DND-41 (cell line): ENCODE measurements around the gene CIT.

Source experiments
- ATAC-seq: fragments of 200-7000 bp; cut with Tn5 transposase; 3 replicates; pipeline ENCODE4 v1.9.1; 2021; ENCODE audit warnings: low read depth; ENCODE audit not compliant: insufficient read depth
- DNase-seq: peaks from one replicate; pipeline ENCODE4 v3.0.0-alpha.2; 2020
- H2AFZ ChIP-seq: 2 replicates; pipeline ENCODE4 v1.6.0; 2012; ENCODE audit warnings: low read depth, low read length
- H3K27ac ChIP-seq: 2 replicates; pipeline ENCODE4 v1.5.1; 2012; ENCODE audit warnings: low read length, inconsistent platforms
- H3K27me3 ChIP-seq: fragments of 200-600 bp; sonication (generic); 2 replicates; pipeline ENCODE4 v1.6.0; 2012; ENCODE audit warnings: low read length, mild to moderate bottlenecking, inconsistent platforms; ENCODE audit not compliant: insufficient read depth, poor library complexity
- H3K36me3 ChIP-seq: 2 replicates; pipeline ENCODE4 v1.5.1; 2012; ENCODE audit warnings: low read length, inconsistent platforms; ENCODE audit not compliant: insufficient read depth
- H3K4me1 ChIP-seq: 2 replicates; pipeline ENCODE4 v1.5.1; 2012; ENCODE audit warnings: mild to moderate bottlenecking, low read length; ENCODE audit not compliant: insufficient read depth
- H3K4me2 ChIP-seq: 2 replicates; pipeline ENCODE4 v1.6.0; 2012; ENCODE audit warnings: mild to moderate bottlenecking, moderate library complexity, low read length, inconsistent platforms; ENCODE audit not compliant: insufficient read depth
- H3K4me3 ChIP-seq, 2 experiments: fragments of 200-600 bp in 1 of 2; shearing (Covaris generic) in 1 of 2; 2 replicates each; pipeline ENCODE4 v1.5.1; 2012 to 2016; ENCODE audit warnings: inconsistent platforms in 2 of 2, low read length in 2 of 2, mild to moderate bottlenecking in 2 of 2, low read depth in 1 of 2, moderate library complexity in 1 of 2
- H3K79me2 ChIP-seq: 2 replicates; pipeline ENCODE4 v1.6.0; 2012; ENCODE audit warnings: low read length, inconsistent platforms; ENCODE audit not compliant: insufficient read depth
- H3K9ac ChIP-seq: 2 replicates; pipeline ENCODE4 v1.6.0; 2012; ENCODE audit warnings: low read depth, mild to moderate bottlenecking, inconsistent platforms, low read length, moderate library complexity
- H3K9me3 ChIP-seq: 2 replicates; pipeline ENCODE4 v1.5.1; 2012; ENCODE audit warnings: low read length, moderate library complexity, mild to moderate bottlenecking, inconsistent platforms; ENCODE audit not compliant: insufficient read depth, severe bottlenecking
- H4K20me1 ChIP-seq: 2 replicates; pipeline ENCODE4 v1.6.0; 2012; ENCODE audit warnings: low read length; ENCODE audit not compliant: insufficient read depth
- CTCF ChIP-seq: IDR thresholded peaks from 2 replicates; pipeline ENCODE4 v1.5.1; 2012; ENCODE audit warnings: borderline replicate concordance, low read length, moderate library complexity, mild to moderate bottlenecking; ENCODE audit not compliant: poor library complexity, severe bottlenecking; ENCODE audit errors: extremely low read depth
- EZH2 ChIP-seq: IDR thresholded peaks from 3 replicates; pipeline ENCODE4 v1.6.1; 2012; ENCODE audit warnings: borderline replicate concordance, low read depth, mild to moderate bottlenecking, moderate library complexity, low read length, inconsistent platforms; ENCODE audit not compliant: severe bottlenecking

Gene CIT

GRCh38 chr12:119783787-119784186 is 93.3 kb downstream of the CIT start:
- Histone ChIP-seq H3K4me1 (no peaks in the 10 kb centered on the region), H3K4me2 (no peak overlapping the region), H3K36me3 (peaks cover 88% of the 10 kb centered on the region), H3K27ac (no peak overlapping the region), H4K20me1 (no peaks in the 10 kb centered on the region), H3K4me3 (no peak overlapping the region), H3K27me3 (no peaks in the 10 kb centered on the region), H2AFZ (no peak overlapping the region), H3K79me2 (0 out of 2 replicates have a peak, but pooled peaks cover 3% of the 10 kb centered on the region), H3K9me3 (no peaks in the 10 kb centered on the region), H3K9ac (no peak overlapping the region)
- TF ChIP-seq EZH2 (no peak), CTCF (no peak)
- DNase-seq (no peak), ATAC-seq (no peak; the same call in 2 of the 3 replicates)

GRCh38 chr12:119781804-119782203 is 95.3 kb downstream of the CIT start:
- no peaks in the 10 kb centered on the region for H3K4me1 ChIP-seq
- no peak overlapping the region for H2AFZ ChIP-seq
- peaks cover 91% of the 10 kb centered on the region for H3K36me3 ChIP-seq
- TF ChIP-seq CTCF (no peak), EZH2 (no peak)
- H3K79me2 ChIP-seq, result no peaks in the 10 kb centered on the region
- no peaks in the 10 kb centered on the region for H4K20me1 ChIP-seq
- no peak overlapping the region for H3K9ac ChIP-seq
- ATAC-seq, result no peak
- no peak overlapping the region for H3K4me2 ChIP-seq
- H3K27ac ChIP-seq, result no peak overlapping the region
- DNase-seq, result no peak
- H3K27me3 ChIP-seq, result no peaks in the 10 kb centered on the region
- H3K4me3 ChIP-seq, result no peak overlapping the region
- no peaks in the 10 kb centered on the region for H3K9me3 ChIP-seq

DNA sequence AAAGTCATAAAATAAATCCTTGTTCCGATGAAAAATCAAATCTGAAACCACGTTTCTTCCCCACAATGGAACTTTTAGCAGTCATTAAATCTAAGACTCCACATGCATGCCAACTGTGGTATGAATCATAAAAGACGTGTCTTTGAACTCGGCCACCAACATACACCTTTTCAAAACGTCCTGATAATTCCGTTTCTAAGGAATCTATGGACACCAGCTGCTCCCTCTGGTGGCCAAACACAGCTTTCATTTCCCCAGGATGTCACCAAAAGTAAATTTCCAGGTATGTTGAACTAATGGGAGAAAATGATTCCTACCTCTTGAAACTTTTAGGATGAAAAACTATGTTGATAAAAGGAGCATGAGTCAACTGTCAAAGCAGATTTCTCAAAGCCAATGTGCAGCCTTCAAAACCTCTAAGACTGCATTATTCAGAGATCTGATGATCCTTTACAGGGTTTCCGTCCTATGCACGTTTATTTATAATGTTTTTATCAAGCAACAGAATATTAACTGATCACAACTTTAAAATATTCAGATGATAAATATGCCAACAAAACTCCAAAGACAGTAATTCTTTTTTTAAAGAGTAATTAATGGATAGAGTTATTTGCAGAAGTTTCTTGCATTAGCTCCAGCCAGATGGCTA is 96.2 kb downstream of the CIT start:
- no peaks in the 10 kb centered on the region for H4K20me1 ChIP-seq
- H3K4me2 ChIP-seq, result no peak overlapping the region
- H2AFZ ChIP-seq, result no peak overlapping the region
- peak; percentile 63 for TF ChIP-seq CTCF
- TF ChIP-seq EZH2, result no peak
- H3K4me3 ChIP-seq, result no peak overlapping the region
- no peak overlapping the region for H3K27ac ChIP-seq
- no peaks in the 10 kb centered on the region for H3K27me3 ChIP-seq
- no peaks in the 10 kb centered on the region for H3K9me3 ChIP-seq
- H3K36me3 ChIP-seq, result peaks cover 91% of the 10 kb centered on the region
- no peak overlapping the region for H3K9ac ChIP-seq
- ATAC-seq, result no peak
- H3K79me2 ChIP-seq, result no peaks in the 10 kb centered on the region
- no peaks in the 10 kb centered on the region for H3K4me1 ChIP-seq
- DNase-seq, result no peak
